Natural killer cell (primary cell): Measurements from ENCODE around the gene SERPINA7. TPM values are rescaled to one million over a fixed set of nuclear protein-coding genes. Genes with fewer than 3 reads are reported as not detected.
"Not testable (repeated sequence)": the region's sequence is repeated elsewhere in the genome, so short reads cannot be mapped to it uniquely, and the experiment has no call there.

Experiments used
- ATAC-seq, 3 donors: fragments of 150-1000 bp in 2 of 3; fragments of 200-7000 bp in 1 of 3; cut with Tn5 transposase; 1 replicate in 1 of 3; 2 replicates in 2 of 3; pipeline ENCODE4 v1.10.0; 2021; ENCODE audit warnings: mild to moderate bottlenecking in 2 of 3, moderate library complexity in 2 of 3
- DNase-seq, 2 donors: peaks; one replicate each; pipeline versions ENCODE4 v3.0.0 to v3.0.0-alpha.2; 2013 to 2021; ENCODE audit warnings: mixed read lengths in 1 of 2
- H3K27ac ChIP-seq: one replicate; pipeline ENCODE4 v1.5.1; 2013; ENCODE audit warnings: mild to moderate bottlenecking, low read length
- H3K27me3 ChIP-seq: one replicate; pipeline ENCODE4 v1.6.1; 2013; ENCODE audit warnings: low read length; ENCODE audit not compliant: control insufficient read depth, insufficient read depth
- H3K36me3 ChIP-seq: one replicate; pipeline ENCODE4 v1.6.1; 2013; ENCODE audit warnings: low read length; ENCODE audit not compliant: control insufficient read depth, insufficient read depth
- H3K4me1 ChIP-seq: one replicate; pipeline ENCODE4 v1.6.1; 2013; ENCODE audit warnings: low read length; ENCODE audit not compliant: control insufficient read depth, insufficient read depth
- H3K4me3 ChIP-seq: one replicate; pipeline ENCODE4 v1.5.1; 2013; ENCODE audit warnings: low read length
- H3K9me3 ChIP-seq: one replicate; pipeline ENCODE4 v1.6.1; 2013; ENCODE audit warnings: low read length; ENCODE audit not compliant: control insufficient read depth, insufficient read depth
- H3K27ac Mint-ChIP-seq, 2 donors: one replicate each; pipeline ENCODE4 v1.8.0; 2022; ENCODE audit warnings: mild to moderate bottlenecking in 2 of 2, mixed read lengths in 2 of 2, moderate library complexity in 1 of 2
- H3K27me3 Mint-ChIP-seq, 2 donors: one replicate each; pipeline ENCODE4 v1.8.0; 2022; ENCODE audit warnings: low read depth in 2 of 2, mixed read lengths in 2 of 2
- H3K36me3 Mint-ChIP-seq: one replicate; pipeline ENCODE4 v1.8.0; 2022; ENCODE audit warnings: mixed read lengths
- H3K4me1 Mint-ChIP-seq, 2 donors: one replicate each; pipeline ENCODE4 v1.8.0; 2022; ENCODE audit warnings: mixed read lengths in 2 of 2
- H3K4me3 Mint-ChIP-seq: one replicate; pipeline ENCODE4 v1.8.0; 2022; ENCODE audit warnings: mild to moderate bottlenecking, moderate library complexity, mixed read lengths
- H3K9me3 Mint-ChIP-seq, 2 donors: one replicate each; pipeline ENCODE4 v1.8.0; 2022; ENCODE audit warnings: mixed read lengths in 2 of 2
- CTCF ChIP-seq: fragments of 200-600 bp; IDR thresholded peaks from one replicate; pipeline ENCODE4 v1.8.0; 2022; ENCODE audit warnings: antibody characterized with exemption
- WGBS: methylation state at CpG from one replicate; pipeline ENCODE4 v1.1.7; 2013; ENCODE audit warnings: missing lambda C conversion rate; ENCODE audit not compliant: insufficient coverage; 5-methylcytosine and 5-hydroxymethylcytosine counted together
- intact Hi-C: fragments of 100-400 bp; cut with micrococcal nuclease; formaldehyde crosslinking; loops from one replicate; pipeline ENCODE4 v1.14.2; 2022
- total RNA-seq, 4 donors: library from RNA; stranded (reverse); fragments of 120-200 nt in 1 of 4; gene quantifications; one replicate each; pipeline versions ENCODE4 v1.2.3 to v1.2.4, GENCODE V29; 2013 to 2022

Gene SERPINA7
- total RNA-seq, 3 donors from 2014 or later (not counting 1 experiment from before 2014, with no cell fraction given), result not detected

GRCh38 chrX:106014119-106014775, 24.3 kb downstream of the SERPINA7 start:
- Histone ChIP-seq H3K27ac (no peak overlapping the region), H3K4me1 (no peaks in the 10 kb centered on the region), H3K27me3 (no peaks in the 10 kb centered on the region), H3K4me3 (no peak overlapping the region), H3K9me3 (no peaks in the 10 kb centered on the region), H3K36me3 (no peaks in the 10 kb centered on the region)
- DNase-seq (no peak), ATAC-seq (no peak)
- intact Hi-C loops, result no loop called here
- Mint-ChIP-seq H3K4me1 (no peaks in the 10 kb centered on the region), H3K36me3 (no peaks in the 10 kb centered on the region), H3K27me3 (peaks cover 0 to 7% of the 10 kb centered on the region in 2 donors), H3K27ac (no peak overlapping the region), H3K4me3 (no peak overlapping the region), H3K9me3 (peaks cover 0 to 9% of the 10 kb centered on the region in 2 donors)
- WGBS, result 60% methylated on average over 1 of the region's 1 CpG
- no peak for TF ChIP-seq CTCF

GRCh38 chrX:106009145-106009544, 29.4 kb downstream of the SERPINA7 start:
- ATAC-seq (no peak), DNase-seq (no peak)
- H3K9me3 ChIP-seq, result no peaks in the 10 kb centered on the region
- intact Hi-C loops, result no loop called here
- WGBS, result 98% methylated on average over 5 of the region's 5 CpGs
- H3K4me1 ChIP-seq, result no peaks in the 10 kb centered on the region
- no peaks in the 10 kb centered on the region for H3K36me3 ChIP-seq
- no peaks in the 10 kb centered on the region for H3K27me3 ChIP-seq
- Mint-ChIP-seq H3K36me3 (no peaks in the 10 kb centered on the region), H3K27me3 (peaks cover 0 to 4% of the 10 kb centered on the region in 2 donors), H3K4me3 (no peak overlapping the region), H3K9me3 (peaks cover 2 to 14% of the 10 kb centered on the region in 2 donors), H3K27ac (no peak overlapping the region), H3K4me1 (no peaks in the 10 kb centered on the region)
- no peak overlapping the region for H3K4me3 ChIP-seq
- H3K27ac ChIP-seq, result no peak overlapping the region
- no peak for TF ChIP-seq CTCF

- ATAC-seq (no peak), DNase-seq (no peak)
- Histone ChIP-seq H3K27ac (no peak overlapping the region), H3K4me1 (no peaks in the 10 kb centered on the region), H3K4me3 (no peak overlapping the region), H3K9me3 (no peaks in the 10 kb centered on the region), H3K36me3 (no peaks in the 10 kb centered on the region), H3K27me3 (no peaks in the 10 kb centered on the region)
- intact Hi-C loops, result no loop called here
- no peak for TF ChIP-seq CTCF
- Mint-ChIP-seq H3K9me3 (peaks cover 2 to 14% of the 10 kb centered on the region in 2 donors), H3K27ac (no peak overlapping the region), H3K4me3 (no peak overlapping the region), H3K36me3 (no peaks in the 10 kb centered on the region), H3K27me3 (peaks cover 0 to 7% of the 10 kb centered on the region in 2 donors), H3K4me1 (no peaks in the 10 kb centered on the region)
- no CpG with 5 or more reads among the region's 1 CpG for WGBS
Observed at GRCh38 chrX:106007815-106008214, 30.7 kb downstream of the SERPINA7 start.

GRCh38 chrX:106005684-106006083, 32.8 kb downstream of the SERPINA7 start:
- no peaks in the 10 kb centered on the region for H3K9me3 ChIP-seq
- intact Hi-C loops, result no loop called here
- H3K36me3 ChIP-seq, result no peaks in the 10 kb centered on the region
- no peaks in the 10 kb centered on the region for H3K27me3 ChIP-seq
- Mint-ChIP-seq H3K27me3 (peaks cover 0 to 7% of the 10 kb centered on the region in 2 donors), H3K9me3 (peaks cover 2 to 10% of the 10 kb centered on the region in 2 donors), H3K4me3 (no peak overlapping the region), H3K36me3 (no peaks in the 10 kb centered on the region), H3K27ac (no peak overlapping the region), H3K4me1 (no peaks in the 10 kb centered on the region)
- H3K27ac ChIP-seq, result no peak overlapping the region
- DNase-seq (no peak), ATAC-seq (no peak)
- TF ChIP-seq CTCF, result no peak
- WGBS, result 92% methylated on average over 1 of the region's 2 CpGs
- no peak overlapping the region for H3K4me3 ChIP-seq
- H3K4me1 ChIP-seq, result no peaks in the 10 kb centered on the region

GRCh38 chrX:106000609-106001008, 37.9 kb downstream of the SERPINA7 start:
- H3K27ac ChIP-seq, H3K36me3 ChIP-seq, DNase-seq, ATAC-seq, H3K9me3 Mint-ChIP-seq, intact Hi-C loops, H3K4me3 Mint-ChIP-seq, H3K4me1 ChIP-seq, H3K27ac Mint-ChIP-seq, H3K27me3 Mint-ChIP-seq, H3K4me3 ChIP-seq, H3K9me3 ChIP-seq, H3K27me3 ChIP-seq, H3K4me1 Mint-ChIP-seq, H3K36me3 Mint-ChIP-seq: not testable (repeated sequence)
- 79% methylated on average over 4 of the region's 5 CpGs for WGBS
